ENCODE data around the gene MRPS27.

MRPS27 gene

DNA sequence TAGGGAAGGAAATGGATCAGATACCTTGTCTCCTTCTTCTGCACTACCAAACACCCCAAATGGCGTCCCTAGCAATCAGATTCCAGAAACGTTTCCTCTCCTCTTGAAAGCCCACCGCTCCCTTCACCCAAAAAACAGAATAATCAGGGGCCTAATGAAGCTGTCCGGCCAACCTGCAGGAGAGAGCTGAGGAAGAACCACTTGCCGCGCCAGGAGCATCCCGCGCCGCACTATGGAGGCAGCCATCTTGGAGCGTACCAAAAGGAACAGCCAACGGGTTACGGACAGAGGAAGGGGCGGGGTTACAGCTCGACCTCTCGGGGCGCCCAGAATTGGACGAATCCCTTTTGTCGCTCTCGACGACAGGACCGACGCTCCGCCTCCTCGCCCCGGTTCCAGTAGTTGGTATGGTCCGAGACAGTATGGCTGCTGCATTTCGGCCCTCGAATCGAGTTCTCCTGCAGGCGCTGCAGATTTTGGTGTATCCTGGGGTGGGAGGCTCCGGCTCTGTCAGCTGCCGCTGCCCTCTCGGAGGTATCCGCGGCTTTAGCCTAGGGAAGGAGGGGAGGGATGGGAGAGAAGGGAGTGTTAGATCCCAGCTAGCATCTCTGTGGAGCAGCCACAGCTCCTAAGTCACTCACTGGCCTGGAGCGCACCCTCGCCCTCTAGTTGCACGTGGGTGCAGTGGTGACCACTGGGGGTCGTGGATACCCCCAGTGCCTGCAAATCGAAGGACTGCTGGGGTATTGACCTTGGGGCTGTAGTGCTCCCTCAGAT lies at the start of gene MRPS27, which contains the start of gene PTCD2:
Gene MRPS27 (minus strand): TSS at position 265 of the 777 bp plus-strand sequence. CDS start 19 bp downstream, at position 246.
Gene PTCD2 (plus strand): TSS at position 398 of the 777 bp plus-strand sequence. CDS start 10 bp downstream, at position 408.
- in situ Hi-C loops (cut with MboI; ENCODE audit: low sequenced_read_pairs) = no loop called here

- in situ Hi-C loops (cut with MboI; ENCODE audit: low sequenced_read_pairs) = no loop called here
Measured at GRCh38 chr5:72369711-72370110, 49.7 kb upstream of the MRPS27 start.

- in situ Hi-C loops (cut with MboI; ENCODE audit: low sequenced_read_pairs) = no loop called here
Measured at GRCh38 chr5:72369301-72369700, 49.3 kb upstream of the MRPS27 start.

GRCh38 chr5:72368271-72368670 lies 48.2 kb upstream of the MRPS27 start:
- in situ Hi-C loops (cut with MboI; ENCODE audit: low sequenced_read_pairs) = no loop called here

GRCh38 chr5:72366324-72366976 lies 46.4 kb upstream of the MRPS27 start:
- in situ Hi-C loops (cut with MboI; ENCODE audit: low sequenced_read_pairs) = no loop called here

- in situ Hi-C loops (cut with MboI; ENCODE audit: low sequenced_read_pairs) = no loop called here
Measured at GRCh38 chr5:72364951-72365350, 44.9 kb upstream of the MRPS27 start.

DNA sequence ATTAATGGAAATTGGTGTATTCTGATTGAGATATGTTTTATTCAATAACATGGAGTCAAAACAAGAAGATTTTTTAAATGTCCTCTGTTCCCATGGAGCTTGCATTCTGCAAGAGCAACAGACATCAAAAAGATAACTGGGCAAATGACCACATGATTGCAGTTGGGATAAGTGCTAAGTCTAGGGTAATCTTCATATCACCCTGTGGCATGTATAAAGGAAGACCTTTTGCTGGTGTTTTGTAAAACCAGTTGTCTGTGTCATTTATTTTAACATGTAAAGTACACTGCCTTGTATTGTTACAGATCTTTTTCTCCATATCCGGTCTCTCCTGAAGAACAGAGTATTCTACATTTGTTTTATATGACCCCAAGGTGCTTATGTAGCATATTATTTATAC lies 44.1 kb upstream of the MRPS27 start:
- in situ Hi-C loops (cut with MboI; ENCODE audit: low sequenced_read_pairs) = no loop called here

- in situ Hi-C loops (cut with MboI; ENCODE audit: low sequenced_read_pairs) = no loop called here
Measured at GRCh38 chr5:72363166-72363802, 43.2 kb upstream of the MRPS27 start.

DNA sequence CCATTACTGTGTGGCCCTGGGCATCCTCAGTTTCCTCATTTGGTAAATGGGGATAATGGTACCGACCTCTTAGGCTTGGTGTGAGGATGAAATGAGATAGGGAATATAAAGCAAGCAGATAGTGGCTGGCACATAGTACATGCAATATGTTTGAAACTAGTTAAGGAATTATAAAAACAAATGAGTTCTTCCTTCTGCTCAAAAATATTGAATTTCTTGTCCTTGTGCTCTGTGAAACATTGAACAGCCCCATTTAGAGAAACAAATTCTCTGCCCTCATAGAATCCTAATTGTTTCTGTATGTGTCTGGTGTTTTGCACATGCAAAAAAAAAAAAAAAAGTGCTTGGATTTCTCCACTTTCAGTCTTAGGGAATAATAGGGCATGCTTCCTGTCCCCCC lies 39.8 kb upstream of the MRPS27 start:
- in situ Hi-C loops (cut with MboI; ENCODE audit: low sequenced_read_pairs) = no loop called here

- in situ Hi-C loops (cut with MboI; ENCODE audit: low sequenced_read_pairs) = no loop called here
Measured at GRCh38 chr5:72358925-72359324, 38.9 kb upstream of the MRPS27 start.

DNA sequence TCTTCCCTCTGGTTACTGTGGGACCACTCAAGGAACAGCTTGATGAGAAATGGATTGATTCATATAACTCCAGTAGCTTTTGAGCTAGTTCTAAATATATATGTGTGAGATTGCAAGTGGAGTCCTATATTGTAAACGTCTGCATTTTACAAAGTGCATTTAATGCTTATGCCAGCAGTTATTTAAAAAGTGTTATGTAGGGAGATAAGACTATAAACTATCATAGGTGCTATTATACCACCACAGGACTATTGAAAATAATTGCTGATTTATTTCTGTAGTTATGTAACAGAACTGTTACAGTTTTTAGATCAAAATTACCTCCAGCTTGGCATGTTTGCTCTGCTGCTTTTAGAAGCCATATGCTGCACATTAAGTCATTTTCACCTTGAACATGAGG lies 36.3 kb upstream of the MRPS27 start:
- in situ Hi-C loops (cut with MboI; ENCODE audit: low sequenced_read_pairs) = no loop called here

GRCh38 chr5:72355706-72356299 lies 35.8 kb upstream of the MRPS27 start:
- in situ Hi-C loops (cut with MboI; ENCODE audit: low sequenced_read_pairs) = no loop called here

DNA sequence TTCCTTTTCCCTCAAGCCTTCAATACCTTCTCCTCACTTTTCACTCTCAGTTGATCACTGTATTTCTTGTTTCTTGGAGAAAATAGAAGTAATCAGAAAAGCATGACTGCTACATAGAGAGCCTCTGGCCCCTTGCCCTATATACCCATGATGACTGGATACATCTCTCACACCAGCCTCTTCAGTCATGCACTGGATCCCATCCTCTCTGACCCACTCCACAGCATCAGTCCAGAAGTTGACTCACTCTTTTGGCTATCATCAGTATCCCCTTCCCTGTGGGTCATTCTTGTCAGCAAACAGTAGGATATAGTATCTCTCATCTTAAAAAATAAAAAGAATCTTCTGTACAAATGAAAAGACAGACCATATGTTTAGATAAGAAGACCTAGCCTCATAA lies 33.0 kb upstream of the MRPS27 start:
- in situ Hi-C loops (cut with MboI; ENCODE audit: low sequenced_read_pairs) = no loop called here

GRCh38 chr5:72352616-72353015 lies 32.6 kb upstream of the MRPS27 start:
- in situ Hi-C loops (cut with MboI; ENCODE audit: low sequenced_read_pairs) = no loop called here

DNA sequence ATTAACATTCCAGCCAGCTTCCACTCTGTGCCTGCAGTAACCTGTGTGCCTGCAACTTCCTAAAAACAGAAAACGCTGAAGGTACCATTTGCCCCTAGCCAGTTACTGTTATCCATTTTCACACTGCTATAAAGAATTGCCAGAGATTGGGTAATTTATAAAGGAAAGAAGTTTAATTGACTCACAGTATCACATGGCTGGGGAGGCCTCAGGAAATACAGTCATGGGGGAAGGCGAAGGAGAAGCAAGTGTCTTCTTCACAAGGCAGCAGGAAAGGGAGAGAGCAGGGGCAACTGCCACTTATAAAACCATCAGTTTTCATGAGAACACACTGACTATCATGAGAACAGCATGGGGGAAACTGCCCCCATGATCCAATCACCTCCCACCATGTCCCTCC lies 31.3 kb upstream of the MRPS27 start:
- in situ Hi-C loops (cut with MboI; ENCODE audit: low sequenced_read_pairs) = no loop called here

- in situ Hi-C loops (cut with MboI; ENCODE audit: low sequenced_read_pairs) = no loop called here
Measured at GRCh38 chr5:72347801-72348308, 27.8 kb upstream of the MRPS27 start.

DNA sequence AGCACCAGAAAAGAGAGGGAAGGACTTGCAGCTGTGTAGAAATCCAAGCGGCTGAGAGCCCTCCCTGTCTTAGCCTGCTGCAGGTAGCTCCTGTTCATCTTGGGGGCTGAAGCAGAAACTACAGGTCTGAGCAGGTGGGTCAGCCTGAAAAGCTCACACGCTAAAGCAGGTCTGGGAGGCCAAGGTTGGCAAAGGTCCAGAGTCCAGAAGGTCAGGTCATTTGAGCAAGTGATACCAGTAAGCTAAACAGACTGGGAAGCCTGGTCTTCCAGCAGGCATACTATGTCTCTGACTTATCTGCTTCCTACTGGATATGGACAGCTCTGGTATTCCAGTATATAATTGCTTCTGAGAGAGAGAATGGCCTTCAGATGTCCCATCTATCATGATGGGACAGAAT lies 26.4 kb upstream of the MRPS27 start:
- in situ Hi-C loops (cut with MboI; ENCODE audit: low sequenced_read_pairs) = no loop called here

DNA sequence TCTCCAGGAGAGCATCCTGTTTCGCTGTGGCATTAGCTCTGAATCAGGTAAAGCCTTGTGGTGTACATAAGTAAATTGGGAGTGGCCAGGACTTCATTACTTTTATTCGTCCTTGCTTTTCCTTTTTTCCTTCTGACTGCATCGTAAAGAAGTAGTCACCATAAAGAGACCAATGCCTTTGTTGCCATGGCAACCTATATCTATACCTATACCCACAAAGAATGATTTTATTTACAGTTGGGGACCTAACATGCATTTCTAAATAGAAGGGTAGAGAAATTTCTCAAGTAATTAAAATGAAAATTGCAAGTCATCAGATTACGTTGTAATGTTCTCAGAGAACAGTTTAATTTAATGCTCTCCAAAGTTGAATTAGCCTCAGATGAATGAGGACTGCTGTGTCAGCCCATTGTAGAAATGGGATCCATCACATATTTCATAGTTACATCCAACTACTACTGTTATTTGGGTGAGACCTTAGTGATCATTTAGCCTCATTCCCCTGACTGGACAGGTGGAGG lies 18.7 kb upstream of the MRPS27 start:
- in situ Hi-C loops (cut with MboI; ENCODE audit: low sequenced_read_pairs) = no loop called here

DNA sequence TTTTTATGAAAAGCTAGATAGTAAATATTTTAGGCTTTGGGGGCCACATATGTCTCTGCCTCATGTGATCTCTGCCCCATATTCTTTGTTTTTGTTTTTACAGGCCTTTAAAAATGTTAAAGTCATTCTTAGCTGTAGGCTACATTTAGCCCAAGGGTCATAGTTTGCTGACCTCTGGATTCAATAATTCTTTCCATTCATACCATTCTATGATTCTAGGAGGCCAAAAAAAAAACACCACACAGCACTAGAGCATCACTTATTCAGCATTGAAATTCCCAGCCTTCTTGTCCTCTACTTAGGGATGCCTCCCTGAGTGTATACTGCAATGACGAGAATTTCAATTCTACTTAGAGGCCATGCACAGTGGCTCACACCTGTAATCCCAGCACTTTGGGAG lies 17.1 kb upstream of the MRPS27 start:
- in situ Hi-C loops (cut with MboI; ENCODE audit: low sequenced_read_pairs) = no loop called here

DNA sequence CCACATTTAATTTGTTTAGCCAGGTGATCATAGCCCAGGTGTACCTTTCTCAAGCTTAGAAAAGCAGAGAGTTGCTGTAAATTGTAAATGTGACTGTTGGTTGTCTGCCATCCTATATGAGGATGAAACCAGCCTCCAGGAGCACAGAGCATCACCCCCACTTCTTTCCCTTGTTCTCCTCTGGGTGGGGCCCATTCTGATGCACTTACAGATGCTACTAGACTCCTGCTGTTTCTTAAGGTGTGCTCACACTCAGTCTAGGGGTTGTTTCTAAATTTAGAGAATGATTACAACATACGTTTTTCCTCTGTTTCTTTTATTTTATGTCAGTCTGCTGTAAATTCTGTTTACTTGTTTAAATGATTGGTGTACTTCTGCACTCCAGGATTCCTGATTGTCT lies 10.7 kb upstream of the MRPS27 start:
- in situ Hi-C loops (cut with MboI; ENCODE audit: low sequenced_read_pairs) = no loop called here

DNA sequence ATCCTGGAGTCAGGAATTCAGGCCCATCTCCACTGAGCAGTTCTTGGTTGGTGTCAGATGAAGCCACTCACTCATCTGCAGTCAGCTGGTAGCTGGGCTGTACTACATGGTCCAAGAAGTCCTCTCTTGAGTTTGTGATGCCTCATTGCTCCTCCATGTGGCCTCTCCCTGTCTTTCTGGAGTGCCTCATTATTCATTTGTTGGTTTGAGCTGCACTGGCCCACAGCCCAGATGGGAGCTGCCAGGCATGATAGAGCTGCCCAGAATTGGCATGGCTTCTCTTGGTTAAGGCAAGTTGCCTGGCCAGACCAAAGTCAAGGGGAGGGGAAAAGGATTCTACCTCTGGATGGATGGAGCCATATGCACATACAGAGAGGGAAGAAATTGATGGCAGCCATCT lies 8.1 kb upstream of the MRPS27 start:
- in situ Hi-C loops (cut with MboI; ENCODE audit: low sequenced_read_pairs) = no loop called here
